Measurements from ENCODE around the gene PPP1CC. TPM values are rescaled to one million over a fixed set of nuclear protein-coding genes. Genes with fewer than 3 reads are reported as not detected.

Gene PPP1CC
- total RNA-seq (ENCODE audit: unreplicated experiment): 137 TPM
- long read RNA-seq, transcript PPP1CC-201 (7 exons, 2,559 nt): major isoform, 73 of 91 reads
- long read RNA-seq, partial matches to known transcripts: 2 of 91 reads
- long read RNA-seq, other reads (novel, unspliced or antisense): 9 of 91 reads

DNA sequence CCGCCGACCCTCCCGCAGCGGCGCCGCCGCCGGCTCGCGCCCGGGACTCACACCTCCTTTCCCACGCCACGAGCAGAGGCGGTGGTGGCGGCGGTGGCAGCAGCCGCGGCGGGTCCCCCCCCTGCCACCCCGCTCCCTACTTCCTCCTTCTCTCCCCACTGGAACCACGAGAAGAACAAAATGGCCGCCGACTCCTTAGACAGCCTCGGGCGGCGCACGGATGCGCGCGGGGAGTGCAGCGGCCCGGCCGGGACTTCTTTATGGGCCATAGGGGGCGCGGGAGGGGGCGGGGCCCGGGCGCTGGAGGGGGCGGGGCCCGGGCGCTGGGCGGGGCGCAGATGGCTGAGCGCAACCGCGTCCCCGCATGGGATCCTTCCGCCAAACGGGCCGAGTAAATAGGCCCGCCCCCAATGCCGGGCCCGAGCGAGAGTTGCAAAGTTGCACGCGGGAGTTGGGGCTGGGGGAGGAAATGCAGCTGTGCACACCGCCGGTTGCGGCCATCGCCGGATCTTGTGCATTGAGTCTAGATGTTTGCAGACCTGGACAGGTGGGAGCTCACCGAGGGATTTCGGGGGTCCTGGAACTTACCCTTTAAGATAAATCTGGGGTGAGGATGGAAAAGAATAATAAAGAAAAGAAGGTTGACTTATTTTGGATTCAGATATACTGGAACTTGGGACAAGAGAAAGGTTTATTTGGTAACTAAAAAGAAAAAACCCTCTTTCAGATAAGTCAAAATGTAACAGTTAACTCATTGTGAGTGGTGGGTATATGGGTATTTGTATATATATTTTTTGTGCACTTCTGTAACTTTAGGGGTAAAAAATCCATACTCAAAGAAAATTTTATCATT is at the start of gene PPP1CC:
TSS of gene PPP1CC (minus strand) at position 174 of the 853 bp plus-strand sequence. CDS start 184 bp downstream, outside the sequence.
- Mint-ChIP-seq H3K27ac (ENCODE audit: unreplicated experiment) (peak within 1 kb of the TSS; percentile 92), H3K9me3 (ENCODE audit: unreplicated experiment) (peaks cover 11% of the 10 kb centered on the region), H3K36me3 (ENCODE audit: unreplicated experiment) (peaks cover 6% of the 10 kb centered on the region), H3K27me3 (ENCODE audit: unreplicated experiment) (peaks cover 17% of the 10 kb centered on the region), H3K4me3 (ENCODE audit: unreplicated experiment) (peak within 1 kb of the TSS; percentile 96), H3K4me1 (ENCODE audit: low read depth, unreplicated experiment) (peaks cover 34% of the 10 kb centered on the region)
- peak; percentile 93 for DNase-seq
- TF ChIP-seq, protein P1, sequence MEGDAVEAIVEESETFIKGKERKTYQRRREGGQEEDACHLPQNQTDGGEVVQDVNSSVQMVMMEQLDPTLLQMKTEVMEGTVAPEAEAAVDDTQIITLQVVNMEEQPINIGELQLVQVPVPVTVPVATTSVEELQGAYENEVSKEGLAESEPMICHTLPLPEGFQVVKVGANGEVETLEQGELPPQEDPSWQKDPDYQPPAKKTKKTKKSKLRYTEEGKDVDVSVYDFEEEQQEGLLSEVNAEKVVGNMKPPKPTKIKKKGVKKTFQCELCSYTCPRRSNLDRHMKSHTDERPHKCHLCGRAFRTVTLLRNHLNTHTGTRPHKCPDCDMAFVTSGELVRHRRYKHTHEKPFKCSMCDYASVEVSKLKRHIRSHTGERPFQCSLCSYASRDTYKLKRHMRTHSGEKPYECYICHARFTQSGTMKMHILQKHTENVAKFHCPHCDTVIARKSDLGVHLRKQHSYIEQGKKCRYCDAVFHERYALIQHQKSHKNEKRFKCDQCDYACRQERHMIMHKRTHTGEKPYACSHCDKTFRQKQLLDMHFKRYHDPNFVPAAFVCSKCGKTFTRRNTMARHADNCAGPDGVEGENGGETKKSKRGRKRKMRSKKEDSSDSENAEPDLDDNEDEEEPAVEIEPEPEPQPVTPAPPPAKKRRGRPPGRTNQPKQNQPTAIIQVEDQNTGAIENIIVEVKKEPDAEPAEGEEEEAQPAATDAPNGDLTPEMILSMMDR (IDR thresholded peaks at IDR 0.05; ENCODE audit: partially characterized antibody, unreplicated experiment): no peak

DNA sequence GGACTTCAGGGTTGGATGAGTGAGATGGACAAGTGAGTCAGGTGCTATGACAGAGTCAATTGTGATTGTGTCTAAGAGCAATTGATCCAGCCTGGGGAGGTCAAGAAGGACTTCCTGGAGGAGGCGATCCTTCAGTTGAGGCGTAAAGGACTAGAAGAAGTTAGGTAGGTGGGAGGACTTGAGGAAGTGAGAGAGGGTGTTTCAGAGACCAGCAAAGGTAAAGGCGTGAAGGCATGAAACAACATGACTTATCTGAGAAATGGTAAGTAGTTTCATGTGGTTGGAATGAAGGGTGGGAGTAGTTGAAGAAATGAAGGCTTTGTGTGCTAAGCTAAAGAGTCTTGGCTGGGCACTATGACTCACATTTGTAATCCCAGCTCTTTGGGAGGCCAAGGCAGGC is 48.9 kb upstream of the PPP1CC start:
- no peak overlapping the region for H3K4me3 Mint-ChIP-seq (ENCODE audit: unreplicated experiment)
- no peak overlapping the region for H3K27ac Mint-ChIP-seq (ENCODE audit: unreplicated experiment)
- H3K36me3 Mint-ChIP-seq (ENCODE audit: unreplicated experiment): no peaks in the 10 kb centered on the region
- TF ChIP-seq, protein P1 (IDR thresholded peaks at IDR 0.05; ENCODE audit: partially characterized antibody, unreplicated experiment): no peak
- no peaks in the 10 kb centered on the region for H3K4me1 Mint-ChIP-seq (ENCODE audit: low read depth, unreplicated experiment)
- DNase-seq: no peak
- H3K27me3 Mint-ChIP-seq (ENCODE audit: unreplicated experiment): no peaks in the 10 kb centered on the region
- H3K9me3 Mint-ChIP-seq (ENCODE audit: unreplicated experiment): peaks cover 3% of the 10 kb centered on the region

DNA sequence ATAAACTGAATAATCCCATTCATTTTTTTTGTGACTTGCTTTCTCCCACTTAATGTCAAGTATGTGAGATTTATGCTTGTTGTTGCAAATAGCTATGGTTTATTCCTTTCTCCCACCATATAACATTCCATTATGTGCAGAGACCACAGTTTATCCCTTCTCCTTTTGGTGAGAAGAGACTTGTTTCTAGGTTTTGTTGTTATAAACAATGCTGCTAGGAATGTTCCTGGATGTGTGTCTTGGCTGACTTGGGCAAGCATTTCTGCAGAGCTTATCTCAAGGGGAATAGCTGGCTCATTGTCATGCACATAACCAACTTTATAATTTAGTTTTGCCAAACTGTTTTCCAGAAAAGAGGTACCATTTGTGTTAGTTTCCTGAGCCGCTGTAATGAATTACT is 47.6 kb upstream of the PPP1CC start:
- H3K4me3 Mint-ChIP-seq (ENCODE audit: unreplicated experiment): no peak overlapping the region
- H3K27ac Mint-ChIP-seq (ENCODE audit: unreplicated experiment): no peak overlapping the region
- H3K36me3 Mint-ChIP-seq (ENCODE audit: unreplicated experiment): no peaks in the 10 kb centered on the region
- no peaks in the 10 kb centered on the region for H3K4me1 Mint-ChIP-seq (ENCODE audit: low read depth, unreplicated experiment)
- TF ChIP-seq, protein P1 (IDR thresholded peaks at IDR 0.05; ENCODE audit: partially characterized antibody, unreplicated experiment): no peak
- peaks cover 2% of the 10 kb centered on the region for H3K9me3 Mint-ChIP-seq (ENCODE audit: unreplicated experiment)
- no peaks in the 10 kb centered on the region for H3K27me3 Mint-ChIP-seq (ENCODE audit: unreplicated experiment)
- no peak for DNase-seq

DNA sequence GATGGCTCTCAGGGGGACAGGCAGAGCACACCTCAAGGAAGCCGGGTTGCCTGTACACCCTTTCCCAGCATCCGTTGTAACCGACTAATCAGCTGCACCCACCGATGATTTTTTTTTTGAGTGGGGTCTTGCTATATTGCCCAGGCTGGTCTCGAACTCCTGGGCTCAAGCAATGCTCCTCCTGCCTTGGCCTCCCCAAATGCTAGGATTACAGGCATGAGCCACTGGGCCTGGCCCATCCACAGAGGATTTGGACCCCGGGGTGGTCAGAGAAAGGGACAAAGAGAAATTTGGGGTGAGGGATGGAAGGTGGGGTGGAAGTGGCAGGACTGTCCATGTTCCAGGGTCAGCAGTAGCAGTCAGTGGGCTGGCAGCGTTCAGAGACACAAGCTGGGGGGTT is 43.3 kb upstream of the PPP1CC start:
- Mint-ChIP-seq H3K4me3 (ENCODE audit: unreplicated experiment) (no peak overlapping the region), H3K27ac (ENCODE audit: unreplicated experiment) (no peak overlapping the region), H3K9me3 (ENCODE audit: unreplicated experiment) (no peaks in the 10 kb centered on the region), H3K36me3 (ENCODE audit: unreplicated experiment) (no peaks in the 10 kb centered on the region), H3K27me3 (ENCODE audit: unreplicated experiment) (no peaks in the 10 kb centered on the region), H3K4me1 (ENCODE audit: low read depth, unreplicated experiment) (no peaks in the 10 kb centered on the region)
- TF ChIP-seq, protein P1 (IDR thresholded peaks at IDR 0.05; ENCODE audit: partially characterized antibody, unreplicated experiment): no peak
- DNase-seq: no peak

DNA sequence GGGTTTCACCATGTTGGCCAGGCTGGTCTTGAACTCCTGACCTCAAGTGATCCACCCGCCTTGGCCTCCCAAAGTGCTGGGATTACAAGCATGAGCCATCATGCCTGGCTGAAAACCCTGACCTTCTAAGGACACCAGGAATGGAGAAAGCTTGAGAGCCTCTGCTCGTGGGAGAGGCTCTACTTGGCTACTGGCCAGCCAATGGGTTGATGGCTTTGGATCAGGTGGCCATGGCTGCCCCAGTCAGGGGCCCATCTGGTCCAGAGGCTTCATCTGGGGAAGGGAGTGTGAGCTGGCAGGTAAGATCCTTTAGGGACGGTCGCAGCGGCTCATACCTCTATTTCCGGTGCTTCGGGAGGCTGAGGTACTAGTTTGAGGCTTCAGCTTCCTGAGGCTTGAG is 42.5 kb upstream of the PPP1CC start:
- Mint-ChIP-seq H3K27ac (ENCODE audit: unreplicated experiment) (no peak overlapping the region), H3K4me3 (ENCODE audit: unreplicated experiment) (no peak overlapping the region), H3K9me3 (ENCODE audit: unreplicated experiment) (no peaks in the 10 kb centered on the region), H3K27me3 (ENCODE audit: unreplicated experiment) (no peaks in the 10 kb centered on the region), H3K4me1 (ENCODE audit: low read depth, unreplicated experiment) (no peaks in the 10 kb centered on the region), H3K36me3 (ENCODE audit: unreplicated experiment) (no peaks in the 10 kb centered on the region)
- no peak for DNase-seq
- TF ChIP-seq, protein P1 (IDR thresholded peaks at IDR 0.05; ENCODE audit: partially characterized antibody, unreplicated experiment): no peak
